HepG2 (cell line): ENCODE results near the gene ABCA4. TPM values are rescaled to one million over a fixed set of nuclear protein-coding genes. Genes with fewer than 3 reads are reported as not detected.
A peak's percentile ranks its signal among the peaks of the same experiment; 100 is the strongest.

ENCODE experiments used
- ATAC-seq: fragments of 200-7000 bp; cut with Tn5 transposase; 3 replicates; pipeline ENCODE4 v1.9.1; 2020; ENCODE audit warnings: mild to moderate bottlenecking, moderate library complexity
- BruUV-seq: library from RNA; stranded (reverse); fragments of 400-500 nt; replicated peaks from 2 replicates; lab custom pipeline; 2021; lab: Mats Ljungman, UMichigan
- CTCF ChIA-PET: fragments of 300-600 bp; formaldehyde crosslinking; extraction: SDS; loops from one replicate; lab custom pipeline; 2021; ENCODE audit warnings: low total read pairs, inconsistent platforms, low intra/inter-chr PET ratio; lab: Yijun Ruan, JAX
- POLR2A ChIA-PET: fragments of 350-600 bp; sonication (Branson Sonifier 250); formaldehyde crosslinking; loops from one replicate; lab custom pipeline; 2020; ENCODE audit warnings: antibody characterized with exemption, inconsistent platforms; lab: Yijun Ruan, JAX
- DNase-seq: peaks from one replicate; pipeline ENCODE4 v3.0.0-alpha.2; 2015; ENCODE audit warnings: low spot score
- FAIRE-seq: peaks from 3 replicates; lab custom pipeline; 2011; peaks lifted over from hg19 to GRCh38; lab: Jason Lieb, UNC
- H2AFZ ChIP-seq: one replicate; pipeline ENCODE4 v1.6.1; 2011; ENCODE audit warnings: low read length, inconsistent platforms
- H3K27ac ChIP-seq: fragments of 300-600 bp; 3 replicates; pipeline ENCODE4 v1.8.0; 2011; ENCODE audit warnings: mixed run types, mild to moderate bottlenecking, mixed read lengths, low read length, inconsistent platforms; ENCODE audit not compliant: insufficient read depth; ENCODE audit errors: extremely low read length
- H3K27me3 ChIP-seq, 2 experiments: fragments of 200-600 bp in 1 of 2; 2 replicates in 1 of 2; 3 replicates in 1 of 2; pipeline versions ENCODE4 v1.6.0 to v1.8.0; 2011; ENCODE audit warnings: low read length in 2 of 2, mild to moderate bottlenecking in 2 of 2, moderate library complexity in 2 of 2, inconsistent platforms in 1 of 2; ENCODE audit not compliant: insufficient read depth in 2 of 2, control insufficient read depth in 1 of 2
- H3K36me3 ChIP-seq, 2 experiments: fragments of 200-600 bp in 1 of 2; replicated peaks in 1 of 2; 2 replicates in 1 of 2; 3 replicates in 1 of 2; pipeline versions ENCODE4 v1.5.1 to v1.8.0; 2011; ENCODE audit warnings: low read length in 2 of 2, inconsistent platforms in 1 of 2; ENCODE audit not compliant: insufficient read depth in 2 of 2, control insufficient read depth in 1 of 2
- H3K4me1 ChIP-seq: 2 replicates; pipeline ENCODE4 v1.5.1; 2012; ENCODE audit warnings: low read length, inconsistent platforms; ENCODE audit not compliant: insufficient read depth
- H3K4me2 ChIP-seq: 2 replicates; pipeline ENCODE4 v1.6.0; 2011; ENCODE audit warnings: low read depth, low read length, inconsistent platforms
- H3K4me3 ChIP-seq, 3 experiments: fragments of 200-600 bp in 1 of 3; sonication (generic), shearing (Covaris generic) in 1 of 3; replicated peaks in 1 of 3; 2 replicates each; pipeline ENCODE4 v1.5.1; 2011 to 2016; ENCODE audit warnings: low read length in 3 of 3, inconsistent platforms in 2 of 3, low read depth in 2 of 3, mild to moderate bottlenecking in 2 of 3, control low read depth in 1 of 3, mixed read lengths in 1 of 3; ENCODE audit not compliant: insufficient read depth in 1 of 3
- H3K79me2 ChIP-seq: one replicate; pipeline ENCODE4 v1.6.1; 2011; ENCODE audit warnings: low read length, inconsistent platforms; ENCODE audit not compliant: insufficient read depth
- H3K9ac ChIP-seq: 2 replicates; pipeline ENCODE4 v1.6.0; 2011; ENCODE audit warnings: mild to moderate bottlenecking, low read depth, low read length, inconsistent platforms; ENCODE audit not compliant: insufficient read depth
- H3K9me3 ChIP-seq: 2 replicates; pipeline ENCODE4 v1.5.1; 2012; ENCODE audit warnings: mild to moderate bottlenecking, low read length
- H4K20me1 ChIP-seq: 2 replicates; pipeline ENCODE4 v1.6.0; 2011; ENCODE audit warnings: inconsistent platforms, mild to moderate bottlenecking, low read length, moderate library complexity; ENCODE audit not compliant: insufficient read depth
- AHDC1 ChIP-seq: sonication (generic); formaldehyde crosslinking; IDR thresholded peaks from 2 replicates; pipeline ENCODE4 v1.5.1; 2020; ENCODE audit warnings: mild to moderate bottlenecking, missing genetic modification reagents, borderline replicate concordance
- BCL6 ChIP-seq: IDR thresholded peaks from 2 replicates; pipeline ENCODE4 v1.6.1; 2016; ENCODE audit warnings: missing genetic modification reagents, missing compliant biosample characterization
- MNT ChIP-seq: fragments of 450-650 bp; IDR thresholded peaks from 2 replicates; pipeline ENCODE4 v1.6.1; 2016
- NCOA2 ChIP-seq: sonication (generic); formaldehyde crosslinking; IDR thresholded peaks from 2 replicates; pipeline ENCODE4 v1.8.0; 2022; ENCODE audit warnings: inconsistent platforms
- PTBP1 ChIP-seq: fragments of 200-400 bp; formaldehyde crosslinking; IDR thresholded peaks from 2 replicates; pipeline ENCODE4 v1.6.1; 2018; ENCODE audit warnings: low read length, low read depth; ENCODE audit not compliant: poor library complexity, severe bottlenecking
- SIX1 ChIP-seq: sonication (generic); formaldehyde crosslinking; IDR thresholded peaks from 2 replicates; pipeline ENCODE4 v1.4.0; 2020; ENCODE audit warnings: missing genetic modification reagents, borderline replicate concordance
- TBX2 ChIP-seq: sonication (generic); formaldehyde crosslinking; IDR thresholded peaks from 2 replicates; pipeline ENCODE4 v1.5.0; 2020; ENCODE audit warnings: missing genetic modification reagents, mild to moderate bottlenecking, borderline replicate concordance
- ZEB1 ChIP-seq: IDR thresholded peaks from 2 replicates; pipeline ENCODE4 v1.6.1; 2012; ENCODE audit warnings: mild to moderate bottlenecking, low read depth, inconsistent platforms; ENCODE audit not compliant: insufficient replicate concordance
- ZNF232 ChIP-seq: sonication (generic); formaldehyde crosslinking; IDR thresholded peaks from 2 replicates; pipeline ENCODE4 v1.4.0; 2020; ENCODE audit warnings: missing genetic modification reagents, borderline replicate concordance
- ZNF644 ChIP-seq: IDR thresholded peaks from 2 replicates; pipeline ENCODE4 v1.6.1; 2016; ENCODE audit warnings: low read depth
- ZNF691 ChIP-seq: sonication (generic); formaldehyde crosslinking; IDR thresholded peaks from 2 replicates; pipeline ENCODE4 v1.4.0; 2020; ENCODE audit warnings: missing genetic modification reagents, low read depth, mild to moderate bottlenecking, borderline replicate concordance
- WGBS: methylation state at CpG from one replicate; pipeline ENCODE4 v1.1.6; 2017; ENCODE audit warnings: low lambda C conversion rate; 5-methylcytosine and 5-hydroxymethylcytosine counted together
- in situ Hi-C: cut with HindIII; loops from 2 replicates; pipeline ENCODE4 v1.10.0; 2017; ENCODE audit warnings: low pct_unique_long_range_greater_than_20kb; ENCODE audit not compliant: extremely low pct_ligation_motif_present
- intact Hi-C: fragments of 100-400 bp; cut with micrococcal nuclease; formaldehyde crosslinking; loops from one replicate; pipeline ENCODE4 v1.10.0; 2022; ENCODE audit not compliant: unreplicated experiment
- polyA plus RNA-seq, 8 experiments: library from polyadenylated mRNA; depleted of rRNA in 3 of 8; stranded (reverse) in 7 of 8; unstranded in 1 of 8; fragments of >200 nt; fragmentation: Illumina TruSeq in 4 of 8; extraction: Trizol in 4 of 8; gene quantifications; 2 replicates each; pipeline versions ENCODE4 v1.2.1 to v1.2.3, GENCODE V29; 2011 to 2016; ENCODE audit warnings: low read depth in 4 of 8, missing spikeins in 1 of 8, mixed read lengths in 1 of 8; ENCODE audit not compliant: insufficient read depth in 1 of 8
- total RNA-seq, 5 experiments: library from RNA; depleted of rRNA; stranded (reverse); fragments of >200 nt; fragmentation: Illumina TruSeq; extraction: Trizol; gene quantifications; 2 replicates each; pipeline ENCODE4 v1.2.3, GENCODE V29; 2016; ENCODE audit warnings: low read depth in 1 of 5

The ABCA4 gene
- total and polyA plus RNA-seq, 2 of the 13 experiments (the other 11 are each of a cell fraction or from before 2014, with no cell fraction given): 0.24 to 0.67 TPM

GRCh38 chr1:94068999-94069918, 51.7 kb downstream of the ABCA4 start (continued):
- TF ChIP-seq MNT (no peak), PTBP1 (no peak), ZNF691 (peak; percentile 69; the same call in 1 of the 2 replicates)

- peak overlapping the region; percentile 64 for H3K9ac ChIP-seq
- H3K79me2 ChIP-seq: no peaks in the 10 kb centered on the region
- H3K27me3 ChIP-seq: no peaks in the 10 kb centered on the region
- intact Hi-C loops (loop anchor here (2.0 kb wide), 1 partner anchor 58 kb away; no protein-coding TSS in a partner anchor), in situ Hi-C loops (no loop called here)
- ATAC-seq (peak; percentile 84), FAIRE-seq (peak; percentile 64), DNase-seq (peak; percentile 95)
- H2AFZ ChIP-seq: no peak overlapping the region
- 2% methylated on average over 4 of the region's 6 CpGs for WGBS
- BruUV-seq: TSS peak; percentile 99
- no peaks in the 10 kb centered on the region for H3K9me3 ChIP-seq
- peak overlapping the region in 2 of 3 experiments; percentile 19 to 50; a peak in 4 of 6 replicates for H3K4me3 ChIP-seq
- no peaks in the 10 kb centered on the region for H3K36me3 ChIP-seq
- H3K4me2 ChIP-seq: peak overlapping the region; percentile 90
- H4K20me1 ChIP-seq: no peaks in the 10 kb centered on the region
- H3K27ac ChIP-seq: peak overlapping the region; percentile 77
- H3K4me1 ChIP-seq: peaks cover 46% of the 10 kb centered on the region
- ChIA-PET POLR2A (interaction anchor here (0.9 to 2.4 kb wide), 22 partner anchors 11 to 353 kb away, joined by 3 to 23 read pairs (median 4); partner anchors contain the start of genes ABCA4, ABCD3 and ARHGAP29), CTCF (no interaction called here)
- peak; percentile 71; the same call in 1 of the 2 replicates for TF ChIP-seq AHDC1 (CRISPR knock-in tag)
- TF ChIP-seq ZNF232: no peak
- TF ChIP-seq ZNF644 (CRISPR knock-in tag): peak; percentile 88
- TF ChIP-seq NCOA2: peak; percentile 67
- no peak for TF ChIP-seq SIX1 (CRISPR knock-in tag)
- peak; percentile 76; the same call in 1 of the 2 replicates for TF ChIP-seq TBX2 (CRISPR knock-in tag)
- no peak for TF ChIP-seq ZEB1
- TF ChIP-seq BCL6 (CRISPR knock-in tag): peak; percentile 57; the same call in 1 of the 2 replicates
These were observed 52.6 kb downstream of the ABCA4 start for GRCh38 chr1:94068096-94068998.
